GM19463 (cell line): ENCODE measurements around the gene VEGFA.

Experiments
- ATAC-seq: cut with Tn5 transposase; IDR thresholded peaks from one replicate; pipeline ENCODE4 v1.9.1; 2021; ENCODE audit warnings: mild to moderate bottlenecking, moderate library complexity; ENCODE audit not compliant: unreplicated experiment

Gene VEGFA

GRCh38 chr6:43738877-43739641 is 31.0 kb upstream of the VEGFA start:
- no peak for ATAC-seq

GRCh38 chr6:43739642-43740091 is 30.3 kb upstream of the VEGFA start:
- no peak for ATAC-seq

GRCh38 chr6:43740321-43740960 is 29.6 kb upstream of the VEGFA start:
- no peak for ATAC-seq

- no peak for ATAC-seq
Measured at GRCh38 chr6:43740961-43741764, 28.8 kb upstream of the VEGFA start.

- ATAC-seq = no peak
Measured at GRCh38 chr6:43741829-43742228, 28.2 kb upstream of the VEGFA start.

GRCh38 chr6:43742285-43742684 is 27.7 kb upstream of the VEGFA start:
- ATAC-seq = no peak

- ATAC-seq = no peak
Measured at GRCh38 chr6:43742931-43743632, 26.9 kb upstream of the VEGFA start.

- ATAC-seq = no peak
Measured at GRCh38 chr6:43743682-43744381, 26.2 kb upstream of the VEGFA start.

GRCh38 chr6:43744491-43744890 is 25.5 kb upstream of the VEGFA start:
- no peak for ATAC-seq

GRCh38 chr6:43744931-43745727 is 24.9 kb upstream of the VEGFA start:
- ATAC-seq = no peak

- ATAC-seq = no peak
Measured at GRCh38 chr6:43746071-43746470, 23.9 kb upstream of the VEGFA start.

- no peak for ATAC-seq
Measured at GRCh38 chr6:43746613-43747102, 23.4 kb upstream of the VEGFA start.

- no peak for ATAC-seq
Measured at GRCh38 chr6:43747784-43748183, 22.2 kb upstream of the VEGFA start.

- no peak for ATAC-seq
Measured at GRCh38 chr6:43748765-43749164, 21.2 kb upstream of the VEGFA start.

- ATAC-seq = no peak
Measured at GRCh38 chr6:43749461-43749860, 20.6 kb upstream of the VEGFA start.

GRCh38 chr6:43750622-43751021 is 19.4 kb upstream of the VEGFA start:
- ATAC-seq = no peak

GRCh38 chr6:43753570-43754183 is 16.3 kb upstream of the VEGFA start:
- ATAC-seq = no peak

GRCh38 chr6:43757966-43758616 is 11.9 kb upstream of the VEGFA start:
- no peak for ATAC-seq
